GM13977 (cell line): ENCODE results near the gene LMCD1.

Source experiments
- DNase-seq: peaks from one replicate; pipeline ENCODE4 v3.0.0; 2012; ENCODE audit warnings: low spot score
- CTCF ChIP-seq: IDR thresholded peaks from 2 replicates; pipeline ENCODE4 v1.5.1; 2012; ENCODE audit warnings: mild to moderate bottlenecking, control low read depth; ENCODE audit not compliant: insufficient read depth; ENCODE audit errors: extremely low read depth, missing control alignments
- in situ Hi-C: fragments of 300-500 bp; cut with MboI; formaldehyde crosslinking; loops from one replicate; pipeline ENCODE4 v1.12.0; 2022; ENCODE audit warnings: low sequenced_read_pairs, low pct_unique_long_range_greater_than_20kb, mixed read lengths, inconsistent platforms; ENCODE audit not compliant: unreplicated experiment

LMCD1 gene

GRCh38 chr3:8596321-8597218 is 94.9 kb downstream of the LMCD1 start:
- DNase-seq, result no peak
- in situ Hi-C loops, result no loop called here
- TF ChIP-seq CTCF, result no peak

- TF ChIP-seq CTCF, result no peak
- in situ Hi-C loops, result no loop called here
- no peak for DNase-seq
These were observed 95.7 kb downstream of the LMCD1 start for GRCh38 chr3:8597219-8597853.

GRCh38 chr3:8599146-8599545 is 97.5 kb downstream of the LMCD1 start:
- no peak for DNase-seq
- in situ Hi-C loops, result no loop called here
- no peak for TF ChIP-seq CTCF

- no peak for TF ChIP-seq CTCF
- no peak for DNase-seq
- in situ Hi-C loops, result no loop called here
These were observed 98.8 kb downstream of the LMCD1 start for GRCh38 chr3:8600457-8600856.

- TF ChIP-seq CTCF, result no peak
- in situ Hi-C loops, result no loop called here
- DNase-seq, result no peak
These were observed 101.6 kb downstream of the LMCD1 start for GRCh38 chr3:8603115-8603710.

- no peak for TF ChIP-seq CTCF
- in situ Hi-C loops, result no loop called here
- DNase-seq, result no peak
These were observed 102.4 kb downstream of the LMCD1 start for GRCh38 chr3:8604006-8604405.
